ENCODE measurements around the gene HOXA9.

DNA sequence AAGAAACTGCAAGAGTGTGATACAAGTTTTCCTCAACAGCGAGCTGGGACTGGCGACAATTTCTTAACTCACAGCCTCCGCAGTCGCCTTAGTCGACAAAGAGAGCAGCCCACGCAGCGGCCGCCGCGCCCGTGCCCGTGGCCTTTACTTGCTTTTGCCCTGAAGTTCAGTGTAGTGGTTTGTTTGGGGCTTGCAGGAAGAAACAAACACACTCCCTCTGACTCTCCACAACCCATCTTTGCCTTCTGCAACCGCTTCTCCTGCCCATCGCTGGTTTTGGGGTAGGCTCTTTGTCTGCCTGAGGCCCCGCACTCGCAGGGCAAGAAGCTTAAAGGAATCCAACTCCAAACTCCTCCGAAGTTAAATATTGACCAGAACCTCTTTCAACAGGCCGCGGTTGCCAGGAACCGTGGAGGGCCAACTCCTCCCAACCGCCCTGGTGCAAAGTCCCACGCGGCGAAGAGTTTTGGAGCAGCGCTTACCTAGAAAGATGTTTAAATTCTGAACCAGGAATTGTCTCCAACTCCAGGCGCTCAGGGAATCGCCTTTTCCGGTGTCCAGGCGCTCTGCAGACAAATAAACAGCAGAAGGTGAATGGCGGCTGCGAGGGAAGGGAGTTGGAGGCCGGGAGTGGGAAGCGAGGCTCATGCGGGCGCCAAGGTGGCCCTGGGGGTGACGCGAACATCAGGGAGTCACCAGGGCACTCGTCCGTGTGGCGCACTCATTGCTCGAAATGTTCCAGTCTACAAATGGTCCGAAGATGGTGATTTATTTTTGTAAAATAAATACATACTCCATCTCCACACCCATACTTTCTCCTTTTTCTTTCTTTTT lies 43.0 kb downstream of the HOXA9 start:
- TF ChIP-seq POLR2A (IDR thresholded peaks at IDR 0.05; ENCODE audit: low read depth, low read length) (no peak), TAF1 (IDR thresholded peaks at IDR 0.05; ENCODE audit: borderline replicate concordance, low read depth, low read length) (no peak), POLR2AphosphoS5 (IDR thresholded peaks at IDR 0.05; ENCODE audit: low read depth, low read length) (no peak)
